ENCODE data around the gene KIF12. TPM values are rescaled to one million over a fixed set of nuclear protein-coding genes. Genes with fewer than 3 reads are reported as not detected.

KIF12 gene
- total and polyA plus RNA-seq, 2 of the 13 experiments (the other 11 are each of a cell fraction or from before 2014, with no cell fraction given): 1.8 to 12.5 TPM

DNA sequence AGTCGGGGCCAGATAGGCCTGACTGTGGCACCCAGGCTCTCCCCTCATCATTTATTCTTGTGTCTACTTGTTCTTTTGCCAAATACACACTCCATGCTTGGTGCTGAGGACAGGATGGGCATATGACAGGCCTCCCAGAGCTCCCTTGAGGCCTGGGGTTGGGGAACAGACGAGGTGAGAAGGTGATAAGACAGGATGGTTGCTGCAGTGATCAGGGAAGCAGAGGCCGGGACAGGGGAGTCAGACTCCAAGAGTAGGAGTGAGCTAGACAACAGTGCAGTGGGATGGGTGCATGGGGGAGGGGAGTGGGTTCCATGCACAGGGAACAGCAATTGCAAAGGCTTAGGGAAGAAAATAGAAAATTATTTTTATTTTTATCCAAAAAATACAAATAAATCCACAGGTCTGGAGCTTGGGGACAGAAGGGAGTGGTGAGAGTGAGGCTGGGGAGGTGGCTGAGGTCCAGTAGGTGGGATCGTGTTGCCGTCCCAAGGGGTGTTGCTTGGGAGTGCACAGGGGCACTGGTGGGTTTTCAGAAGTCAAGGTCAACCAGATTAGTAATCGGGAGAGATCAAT is 17.6 kb downstream of the KIF12 start (continued):
- TF ChIP-seq POLR2G (IDR thresholded peaks at IDR 0.05; ENCODE audit: low read depth, low read length) (peak; percentile 39), ZSCAN21 (CRISPR knock-in tag; IDR thresholded peaks at IDR 0.05; ENCODE audit: borderline replicate concordance) (peak; percentile 1; the same call in 1 of the 2 replicates), ZNF7 (CRISPR knock-in tag; IDR thresholded peaks at IDR 0.05) (0 out of 2 replicates have a peak, but pooled peaks have one; percentile 24), RORA (CRISPR knock-in tag; IDR thresholded peaks at IDR 0.05) (no peak), ZNF12 (CRISPR knock-in tag; IDR thresholded peaks at IDR 0.05) (no peak), RBM39 (IDR thresholded peaks at IDR 0.05; ENCODE audit: low read depth, low read length, poor library complexity, severe bottlenecking) (peak; percentile 18), ZNF30 (CRISPR knock-in tag; IDR thresholded peaks at IDR 0.05) (no peak), KDM3A (CRISPR knock-in tag; IDR thresholded peaks at IDR 0.05; ENCODE audit: low read depth) (no peak), KAT2B (IDR thresholded peaks at IDR 0.05; ENCODE audit: borderline replicate concordance, low read depth, low read length) (no peak), NFYC (CRISPR knock-in tag; IDR thresholded peaks at IDR 0.05) (no peak), ZMAT3 (CRISPR knock-in tag; conservative IDR thresholded peaks at IDR 0.05) (peak; percentile 10; the same call in 1 of the 2 replicates), SMAD3 (CRISPR knock-in tag; IDR thresholded peaks at IDR 0.05) (no peak), BRCA1 (CRISPR knock-in tag; IDR thresholded peaks at IDR 0.05) (no peak; the same call in 1 of the 2 replicates), ZNF274 (CRISPR knock-in tag; IDR thresholded peaks at IDR 0.05) (0 out of 2 replicates have a peak, but pooled peaks have one; percentile 4), CC2D1A (CRISPR knock-in tag; IDR thresholded peaks at IDR 0.05) (no peak), HCFC1 (IDR thresholded peaks at IDR 0.05; ENCODE audit: low read depth, low read length) (no peak), ZNF3 (CRISPR knock-in tag; IDR thresholded peaks at IDR 0.05) (no peak), ZNF556 (CRISPR knock-in tag; IDR thresholded peaks at IDR 0.05; ENCODE audit: borderline replicate concordance) (peak; percentile 62; the same call in 1 of the 2 replicates), ZNF563 (CRISPR knock-in tag; IDR thresholded peaks at IDR 0.05) (0 out of 2 replicates have a peak, but pooled peaks have one; percentile 7)
- TF ChIP-seq, protein P1, sequence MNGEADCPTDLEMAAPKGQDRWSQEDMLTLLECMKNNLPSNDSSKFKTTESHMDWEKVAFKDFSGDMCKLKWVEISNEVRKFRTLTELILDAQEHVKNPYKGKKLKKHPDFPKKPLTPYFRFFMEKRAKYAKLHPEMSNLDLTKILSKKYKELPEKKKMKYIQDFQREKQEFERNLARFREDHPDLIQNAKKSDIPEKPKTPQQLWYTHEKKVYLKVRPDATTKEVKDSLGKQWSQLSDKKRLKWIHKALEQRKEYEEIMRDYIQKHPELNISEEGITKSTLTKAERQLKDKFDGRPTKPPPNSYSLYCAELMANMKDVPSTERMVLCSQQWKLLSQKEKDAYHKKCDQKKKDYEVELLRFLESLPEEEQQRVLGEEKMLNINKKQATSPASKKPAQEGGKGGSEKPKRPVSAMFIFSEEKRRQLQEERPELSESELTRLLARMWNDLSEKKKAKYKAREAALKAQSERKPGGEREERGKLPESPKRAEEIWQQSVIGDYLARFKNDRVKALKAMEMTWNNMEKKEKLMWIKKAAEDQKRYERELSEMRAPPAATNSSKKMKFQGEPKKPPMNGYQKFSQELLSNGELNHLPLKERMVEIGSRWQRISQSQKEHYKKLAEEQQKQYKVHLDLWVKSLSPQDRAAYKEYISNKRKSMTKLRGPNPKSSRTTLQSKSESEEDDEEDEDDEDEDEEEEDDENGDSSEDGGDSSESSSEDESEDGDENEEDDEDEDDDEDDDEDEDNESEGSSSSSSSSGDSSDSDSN (CRISPR knock-in tag; IDR thresholded peaks at IDR 0.05): peak; percentile 9; the same call in 1 of the 2 replicates
- TF ChIP-seq, protein P2, sequence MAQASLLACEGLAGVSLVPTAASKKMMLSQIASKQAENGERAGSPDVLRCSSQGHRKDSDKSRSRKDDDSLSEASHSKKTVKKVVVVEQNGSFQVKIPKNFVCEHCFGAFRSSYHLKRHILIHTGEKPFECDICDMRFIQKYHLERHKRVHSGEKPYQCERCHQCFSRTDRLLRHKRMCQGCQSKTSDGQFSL (CRISPR knock-in tag; IDR thresholded peaks at IDR 0.05): no peak
- TF ChIP-seq, protein P3, sequence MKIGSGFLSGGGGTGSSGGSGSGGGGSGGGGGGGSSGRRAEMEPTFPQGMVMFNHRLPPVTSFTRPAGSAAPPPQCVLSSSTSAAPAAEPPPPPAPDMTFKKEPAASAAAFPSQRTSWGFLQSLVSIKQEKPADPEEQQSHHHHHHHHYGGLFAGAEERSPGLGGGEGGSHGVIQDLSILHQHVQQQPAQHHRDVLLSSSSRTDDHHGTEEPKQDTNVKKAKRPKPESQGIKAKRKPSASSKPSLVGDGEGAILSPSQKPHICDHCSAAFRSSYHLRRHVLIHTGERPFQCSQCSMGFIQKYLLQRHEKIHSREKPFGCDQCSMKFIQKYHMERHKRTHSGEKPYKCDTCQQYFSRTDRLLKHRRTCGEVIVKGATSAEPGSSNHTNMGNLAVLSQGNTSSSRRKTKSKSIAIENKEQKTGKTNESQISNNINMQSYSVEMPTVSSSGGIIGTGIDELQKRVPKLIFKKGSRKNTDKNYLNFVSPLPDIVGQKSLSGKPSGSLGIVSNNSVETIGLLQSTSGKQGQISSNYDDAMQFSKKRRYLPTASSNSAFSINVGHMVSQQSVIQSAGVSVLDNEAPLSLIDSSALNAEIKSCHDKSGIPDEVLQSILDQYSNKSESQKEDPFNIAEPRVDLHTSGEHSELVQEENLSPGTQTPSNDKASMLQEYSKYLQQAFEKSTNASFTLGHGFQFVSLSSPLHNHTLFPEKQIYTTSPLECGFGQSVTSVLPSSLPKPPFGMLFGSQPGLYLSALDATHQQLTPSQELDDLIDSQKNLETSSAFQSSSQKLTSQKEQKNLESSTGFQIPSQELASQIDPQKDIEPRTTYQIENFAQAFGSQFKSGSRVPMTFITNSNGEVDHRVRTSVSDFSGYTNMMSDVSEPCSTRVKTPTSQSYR (CRISPR knock-in tag; IDR thresholded peaks at IDR 0.05; ENCODE audit: borderline replicate concordance): 0 out of 2 replicates have a peak, but pooled peaks have one; percentile 19
- TF ChIP-seq, protein P4, sequence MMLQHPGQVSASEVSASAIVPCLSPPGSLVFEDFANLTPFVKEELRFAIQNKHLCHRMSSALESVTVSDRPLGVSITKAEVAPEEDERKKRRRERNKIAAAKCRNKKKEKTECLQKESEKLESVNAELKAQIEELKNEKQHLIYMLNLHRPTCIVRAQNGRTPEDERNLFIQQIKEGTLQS (CRISPR knock-in tag; IDR thresholded peaks at IDR 0.05): no peak
- TF ChIP-seq, protein P5, sequence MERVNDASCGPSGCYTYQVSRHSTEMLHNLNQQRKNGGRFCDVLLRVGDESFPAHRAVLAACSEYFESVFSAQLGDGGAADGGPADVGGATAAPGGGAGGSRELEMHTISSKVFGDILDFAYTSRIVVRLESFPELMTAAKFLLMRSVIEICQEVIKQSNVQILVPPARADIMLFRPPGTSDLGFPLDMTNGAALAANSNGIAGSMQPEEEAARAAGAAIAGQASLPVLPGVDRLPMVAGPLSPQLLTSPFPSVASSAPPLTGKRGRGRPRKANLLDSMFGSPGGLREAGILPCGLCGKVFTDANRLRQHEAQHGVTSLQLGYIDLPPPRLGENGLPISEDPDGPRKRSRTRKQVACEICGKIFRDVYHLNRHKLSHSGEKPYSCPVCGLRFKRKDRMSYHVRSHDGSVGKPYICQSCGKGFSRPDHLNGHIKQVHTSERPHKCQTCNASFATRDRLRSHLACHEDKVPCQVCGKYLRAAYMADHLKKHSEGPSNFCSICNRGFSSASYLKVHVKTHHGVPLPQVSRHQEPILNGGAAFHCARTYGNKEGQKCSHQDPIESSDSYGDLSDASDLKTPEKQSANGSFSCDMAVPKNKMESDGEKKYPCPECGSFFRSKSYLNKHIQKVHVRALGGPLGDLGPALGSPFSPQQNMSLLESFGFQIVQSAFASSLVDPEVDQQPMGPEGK (CRISPR knock-in tag; IDR thresholded peaks at IDR 0.05): no peak
